ENCODE data around the gene PTPDC1.

The PTPDC1 gene, protein sequence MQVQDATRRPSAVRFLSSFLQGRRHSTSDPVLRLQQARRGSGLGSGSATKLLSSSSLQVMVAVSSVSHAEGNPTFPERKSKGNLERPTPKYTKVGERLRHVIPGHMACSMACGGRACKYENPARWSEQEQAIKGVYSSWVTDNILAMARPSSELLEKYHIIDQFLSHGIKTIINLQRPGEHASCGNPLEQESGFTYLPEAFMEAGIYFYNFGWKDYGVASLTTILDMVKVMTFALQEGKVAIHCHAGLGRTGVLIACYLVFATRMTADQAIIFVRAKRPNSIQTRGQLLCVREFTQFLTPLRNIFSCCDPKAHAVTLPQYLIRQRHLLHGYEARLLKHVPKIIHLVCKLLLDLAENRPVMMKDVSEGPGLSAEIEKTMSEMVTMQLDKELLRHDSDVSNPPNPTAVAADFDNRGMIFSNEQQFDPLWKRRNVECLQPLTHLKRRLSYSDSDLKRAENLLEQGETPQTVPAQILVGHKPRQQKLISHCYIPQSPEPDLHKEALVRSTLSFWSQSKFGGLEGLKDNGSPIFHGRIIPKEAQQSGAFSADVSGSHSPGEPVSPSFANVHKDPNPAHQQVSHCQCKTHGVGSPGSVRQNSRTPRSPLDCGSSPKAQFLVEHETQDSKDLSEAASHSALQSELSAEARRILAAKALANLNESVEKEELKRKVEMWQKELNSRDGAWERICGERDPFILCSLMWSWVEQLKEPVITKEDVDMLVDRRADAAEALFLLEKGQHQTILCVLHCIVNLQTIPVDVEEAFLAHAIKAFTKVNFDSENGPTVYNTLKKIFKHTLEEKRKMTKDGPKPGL

GRCh38 chr9:94084314-94084713, at the start of gene PTPDC1:
PTPDC1 (plus strand) TSS chr9:94084464; CDS start chr9:94084531, 67 bp downstream.
- FAIRE-seq (no peak), DNase-seq (ENCODE audit: low spot score) (peak; percentile 18)

GRCh38 chr9:94034511-94034910, 49.8 kb upstream of the PTPDC1 start:
- FAIRE-seq (no peak), DNase-seq (ENCODE audit: low spot score) (no peak)

- FAIRE-seq (no peak), DNase-seq (ENCODE audit: low spot score) (no peak)
Observed at GRCh38 chr9:94039786-94040185, 44.5 kb upstream of the PTPDC1 start.

DNA sequence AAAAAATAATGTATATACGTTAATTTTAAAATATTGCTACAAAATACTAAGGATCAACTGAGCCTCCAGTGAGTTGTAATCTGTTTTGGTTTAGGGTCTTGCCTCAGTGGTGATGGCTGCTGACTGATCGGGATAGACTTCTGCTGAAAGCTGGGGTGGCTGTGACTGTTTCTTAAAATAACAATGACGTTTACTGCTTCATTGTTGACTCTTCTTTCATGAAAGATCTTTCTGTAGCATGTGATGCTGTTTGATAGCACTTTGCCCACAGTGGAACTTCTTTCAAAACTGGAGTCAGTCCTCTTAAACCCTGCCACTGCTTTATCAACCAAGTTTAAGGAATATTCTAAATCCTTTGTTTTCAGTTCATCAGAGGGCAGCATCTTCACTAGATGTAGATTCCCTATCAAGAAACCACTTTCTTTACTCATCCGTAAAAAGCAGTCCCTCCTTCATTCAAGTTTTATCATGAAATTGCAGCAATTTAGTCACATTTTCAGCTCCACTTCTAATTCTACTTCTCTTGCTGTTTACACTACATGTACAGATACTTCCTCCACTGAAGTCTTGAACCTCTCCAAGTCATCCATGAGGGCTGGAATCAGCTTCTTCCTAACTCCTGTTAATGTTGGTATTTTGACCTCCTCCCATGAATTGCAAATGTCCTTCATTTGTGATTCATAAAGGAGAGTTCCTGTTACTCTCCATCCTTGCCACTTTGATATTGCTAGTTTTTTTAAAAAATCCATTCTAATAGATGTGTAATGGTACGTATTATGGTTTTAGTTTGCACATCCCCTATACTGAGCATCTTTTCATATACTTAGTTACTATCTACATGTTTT, 41.5 kb upstream of the PTPDC1 start:
- FAIRE-seq (no peak), DNase-seq (ENCODE audit: low spot score) (no peak)

GRCh38 chr9:94054716-94055115, 29.5 kb upstream of the PTPDC1 start:
- no peak for FAIRE-seq
- no peak for DNase-seq (ENCODE audit: low spot score)

DNA sequence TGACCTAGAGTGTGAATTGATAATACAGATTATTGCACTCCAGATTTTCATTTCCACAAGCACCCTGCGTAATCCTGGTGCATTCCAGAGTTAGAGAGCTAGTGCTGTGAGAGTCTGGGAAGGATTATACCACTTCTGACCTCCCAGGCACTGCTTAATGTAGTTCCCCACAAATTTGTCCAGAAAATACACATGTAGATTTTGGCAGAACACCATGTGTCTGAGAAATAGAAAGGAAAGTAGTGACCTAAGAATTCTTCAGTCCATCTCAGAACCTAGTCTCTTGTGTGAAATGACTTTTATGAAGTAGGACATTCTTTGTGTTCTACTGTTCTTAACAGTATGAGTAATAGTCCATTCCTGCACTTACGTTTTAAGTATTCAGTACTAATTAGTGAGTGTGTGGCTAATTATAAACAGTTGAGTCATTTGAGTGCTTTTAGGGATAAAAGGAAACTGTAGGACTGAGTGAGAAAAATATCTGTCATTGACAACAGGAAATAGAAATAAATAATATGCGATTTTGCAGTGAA, 27.8 kb upstream of the PTPDC1 start:
- no peak for FAIRE-seq
- no peak for DNase-seq (ENCODE audit: low spot score)

- no peak for FAIRE-seq
- no peak for DNase-seq (ENCODE audit: low spot score)
Observed at GRCh38 chr9:94057918-94058317, 26.3 kb upstream of the PTPDC1 start.

DNA sequence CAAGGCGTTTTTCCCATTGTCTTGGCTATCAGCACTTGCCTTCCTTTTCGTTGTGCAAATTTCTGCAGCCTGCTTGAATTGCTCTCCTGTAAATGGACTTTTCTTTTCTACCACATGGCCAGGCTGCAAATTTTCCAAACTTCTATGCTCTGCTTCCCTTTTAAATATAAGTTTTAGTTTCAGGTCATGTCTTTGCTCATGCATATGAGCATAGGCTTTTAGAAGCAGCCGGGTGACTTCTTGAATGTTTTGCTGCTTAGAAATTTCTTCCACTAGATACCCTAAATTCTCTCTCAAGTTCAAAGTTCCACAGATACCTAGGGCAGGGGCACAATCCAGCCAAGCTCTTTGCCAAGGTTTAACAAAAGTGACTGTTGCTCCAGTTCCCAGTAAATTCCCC, 22.4 kb upstream of the PTPDC1 start:
- FAIRE-seq, result no peak

DNA sequence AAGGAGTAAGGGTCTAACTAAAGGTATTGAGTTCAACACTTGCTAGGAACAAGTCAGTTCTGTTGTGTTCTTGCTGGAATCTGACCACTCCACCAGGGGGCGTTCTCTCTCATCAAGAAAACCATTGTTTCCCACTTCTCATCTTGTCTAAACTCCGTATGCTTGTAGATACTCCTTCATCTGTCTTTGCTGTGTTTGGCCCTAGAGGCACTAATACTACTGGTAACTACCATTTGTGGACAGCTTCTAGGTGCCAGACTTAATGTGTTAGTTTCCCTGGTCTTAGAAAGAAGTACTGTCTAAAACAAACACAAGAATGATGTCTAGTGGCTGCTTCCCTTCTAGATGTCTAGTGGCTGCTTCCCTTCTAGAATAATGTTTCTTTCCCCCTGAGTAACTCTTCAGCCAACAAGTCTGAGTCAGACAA, 18.7 kb upstream of the PTPDC1 start:
- DNase-seq (ENCODE audit: low spot score) (peak; percentile 46), FAIRE-seq (no peak)

More for the DNA sequence above, 22.4 kb upstream of the PTPDC1 start:
- DNase-seq (ENCODE audit: low spot score), result no peak

DNA sequence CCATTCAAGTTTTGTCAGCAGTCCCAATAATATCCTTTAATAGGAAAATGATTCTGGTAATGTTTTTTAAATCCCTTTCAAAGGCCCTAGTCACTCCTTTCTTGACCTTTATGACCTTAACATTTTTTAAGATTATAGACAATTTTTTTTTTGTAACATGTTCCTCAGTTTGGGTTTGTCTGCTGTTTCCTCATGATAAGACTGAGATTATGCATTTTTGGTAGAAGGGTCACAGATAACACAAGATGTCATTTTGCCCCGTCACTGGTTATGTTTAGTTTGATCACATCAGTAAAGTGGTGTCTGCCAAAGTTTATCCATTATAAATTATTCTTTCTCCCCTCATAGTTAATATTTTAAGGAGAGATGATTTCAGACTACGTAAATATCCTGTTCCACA, 16.0 kb upstream of the PTPDC1 start:
- no peak for DNase-seq (ENCODE audit: low spot score)
- FAIRE-seq, result no peak

- DNase-seq (ENCODE audit: low spot score) (no peak), FAIRE-seq (no peak)
Observed at GRCh38 chr9:94076557-94076956, 7.7 kb upstream of the PTPDC1 start.

DNA sequence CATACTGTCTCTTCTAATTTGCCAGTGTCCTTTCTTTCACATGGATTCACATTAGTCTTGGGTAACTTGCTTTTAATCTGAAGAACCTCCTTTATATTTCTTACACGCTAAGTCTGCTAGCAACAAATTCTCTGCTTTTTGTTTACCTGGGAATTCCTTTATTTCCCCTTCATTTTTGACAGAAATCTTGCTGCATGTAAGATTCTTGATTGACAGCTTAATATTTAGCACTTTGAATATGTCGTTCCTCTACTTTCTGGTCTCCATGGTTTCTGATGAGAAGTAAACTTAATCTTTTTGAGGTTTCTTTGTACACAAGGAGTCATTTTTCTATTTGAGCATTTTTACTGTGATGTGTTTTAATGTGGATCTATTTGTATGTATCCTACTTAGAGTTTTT, 6.2 kb upstream of the PTPDC1 start:
- DNase-seq (ENCODE audit: low spot score), result no peak
- FAIRE-seq, result no peak

DNA sequence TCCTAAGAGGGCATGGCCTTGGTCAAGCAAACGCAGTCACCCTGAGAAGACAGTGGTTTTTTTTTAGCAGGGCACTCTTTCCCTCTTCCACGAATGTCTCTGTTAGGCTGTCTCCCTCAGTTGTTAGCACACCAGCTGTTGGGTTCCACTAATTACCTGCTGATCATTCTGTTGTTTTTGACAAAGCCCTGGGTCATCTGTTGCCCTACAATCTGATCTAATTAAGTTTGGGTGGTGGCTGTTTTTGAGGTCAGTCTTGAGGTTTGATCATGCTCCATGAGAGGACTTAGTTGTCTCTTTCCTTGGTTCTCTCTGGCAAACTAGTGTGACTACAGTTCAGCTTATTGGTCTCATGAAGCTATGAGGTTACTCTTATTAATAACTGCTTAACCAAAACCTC, 5.0 kb upstream of the PTPDC1 start:
- FAIRE-seq (no peak), DNase-seq (ENCODE audit: low spot score) (no peak)

- FAIRE-seq, result no peak
Observed at GRCh38 chr9:94080249-94080648, 4.0 kb upstream of the PTPDC1 start.

GRCh38 chr9:94081435-94081834, 2.8 kb upstream of the PTPDC1 start:
- no peak for FAIRE-seq

More at GRCh38 chr9:94080249-94080648, 4.0 kb upstream of the PTPDC1 start:
- no peak for DNase-seq (ENCODE audit: low spot score)

DNA sequence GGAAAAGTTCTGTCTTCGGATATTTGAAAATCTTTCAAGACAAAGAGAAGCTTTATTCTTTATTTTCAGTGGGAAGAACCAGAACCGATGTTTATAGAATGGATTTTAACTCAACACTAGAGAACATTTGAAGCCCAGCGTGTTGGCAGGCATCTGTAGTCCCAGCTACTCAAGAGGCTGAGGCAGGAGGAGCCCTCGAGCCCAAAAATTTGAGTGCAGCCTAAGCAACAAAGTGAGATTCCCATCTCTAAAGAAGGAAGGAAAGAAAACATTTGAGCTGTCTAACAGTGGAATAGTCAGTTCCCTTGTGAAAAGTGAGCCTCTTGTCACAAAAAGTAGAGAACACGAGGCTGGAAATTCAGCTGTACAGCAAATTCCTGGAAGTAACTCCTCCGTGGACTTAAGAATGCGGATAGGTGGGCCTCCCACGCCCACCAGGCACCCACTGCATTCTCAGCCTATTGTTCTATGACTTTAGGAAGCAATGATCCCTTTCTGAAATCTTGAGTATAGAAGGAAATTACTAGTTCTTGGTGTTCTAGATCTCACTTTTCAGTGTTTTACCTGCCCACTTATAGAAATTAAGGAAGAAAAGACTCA, 2.3 kb upstream of the PTPDC1 start:
- no peak for FAIRE-seq
- DNase-seq (ENCODE audit: low spot score), result no peak

More at GRCh38 chr9:94081435-94081834, 2.8 kb upstream of the PTPDC1 start:
- DNase-seq (ENCODE audit: low spot score), result no peak

- FAIRE-seq, result no peak
Observed at GRCh38 chr9:94082553-94082952, 1.7 kb upstream of the PTPDC1 start.

DNA sequence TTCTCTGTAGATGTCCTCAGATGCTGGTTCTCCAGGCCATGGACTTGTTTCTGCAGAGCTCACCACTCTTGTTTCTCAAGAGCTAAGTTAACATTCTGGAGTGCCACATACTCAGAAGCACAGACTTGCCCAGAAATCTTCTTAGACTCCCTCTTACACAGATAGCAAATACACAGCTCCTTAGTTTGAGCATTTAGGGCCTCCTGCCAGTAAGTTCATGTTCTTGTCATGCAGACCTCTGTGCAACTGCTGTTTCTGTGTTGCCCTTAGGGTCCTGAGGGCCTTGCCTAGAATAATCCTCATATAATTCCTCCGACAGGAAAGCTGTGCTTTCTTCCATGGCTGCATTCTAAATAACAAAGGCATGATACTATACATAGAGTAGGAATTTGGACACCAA, 1.3 kb upstream of the PTPDC1 start:
- no peak for FAIRE-seq
- DNase-seq (ENCODE audit: low spot score), result no peak

More at GRCh38 chr9:94082553-94082952, 1.7 kb upstream of the PTPDC1 start:
- no peak for DNase-seq (ENCODE audit: low spot score)

DNA sequence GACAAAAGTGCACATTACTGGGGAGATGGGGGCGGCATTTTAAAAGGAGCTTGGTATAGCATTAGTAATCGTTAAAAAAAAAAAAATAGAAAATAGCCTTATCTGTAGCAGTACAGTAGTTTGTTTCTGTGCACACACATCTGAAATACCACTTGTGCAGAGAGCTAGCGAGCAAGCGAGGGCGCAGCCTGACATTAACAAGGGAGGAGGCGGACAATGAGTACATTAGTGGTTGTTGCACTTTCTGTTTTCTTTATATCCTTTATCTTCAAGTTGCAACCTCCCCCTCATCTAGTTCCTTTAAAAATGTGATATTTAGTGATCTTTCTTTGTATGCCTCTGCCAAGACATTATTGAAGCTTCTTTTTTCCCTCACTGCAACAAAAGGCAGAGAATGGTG, 880 bp upstream of the PTPDC1 start:
- FAIRE-seq (no peak), DNase-seq (ENCODE audit: low spot score) (no peak)

GRCh38 chr9:94085062-94085639, 887 bp downstream of the PTPDC1 start:
- FAIRE-seq (no peak), DNase-seq (ENCODE audit: low spot score) (no peak)

Measured in urothelium cell line (cell line).